ENCODE results near the gene RFX1. TPM values are rescaled to one million over a fixed set of nuclear protein-coding genes. Genes with fewer than 3 reads are reported as not detected.
"Not testable (repeated sequence)": the region's sequence is repeated elsewhere in the genome, so short reads cannot be mapped to it uniquely, and the experiment has no call there.

The RFX1 gene
- total and polyA plus RNA-seq, 2 experiments from 2014 or later: 2.2 to 2.4 TPM

DNA sequence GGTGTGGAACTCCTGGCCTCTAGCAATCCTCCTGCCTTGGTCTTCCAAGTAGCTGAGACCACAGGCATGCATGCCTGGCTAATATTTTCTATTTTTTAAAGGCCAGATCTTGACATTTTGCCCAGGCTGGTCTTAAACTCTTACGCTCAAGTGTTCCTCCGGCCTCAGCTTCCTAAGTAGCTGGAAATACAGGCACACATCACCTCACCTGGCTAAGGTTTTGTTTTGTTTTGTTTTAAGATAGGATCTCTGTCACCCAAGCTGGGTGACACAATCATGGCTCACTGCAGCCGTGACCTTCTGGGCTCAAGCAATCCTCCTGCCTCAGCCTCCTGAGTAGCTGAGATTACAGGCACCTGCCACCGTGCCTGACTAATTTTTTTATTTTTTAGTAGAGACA is 16.3 kb upstream of the RFX1 start:
- no peak overlapping the region for H3K27ac ChIP-seq
- DNase-seq (ENCODE audit: low spot score): no peak
- no peak overlapping the region for H2AFZ ChIP-seq

DNA sequence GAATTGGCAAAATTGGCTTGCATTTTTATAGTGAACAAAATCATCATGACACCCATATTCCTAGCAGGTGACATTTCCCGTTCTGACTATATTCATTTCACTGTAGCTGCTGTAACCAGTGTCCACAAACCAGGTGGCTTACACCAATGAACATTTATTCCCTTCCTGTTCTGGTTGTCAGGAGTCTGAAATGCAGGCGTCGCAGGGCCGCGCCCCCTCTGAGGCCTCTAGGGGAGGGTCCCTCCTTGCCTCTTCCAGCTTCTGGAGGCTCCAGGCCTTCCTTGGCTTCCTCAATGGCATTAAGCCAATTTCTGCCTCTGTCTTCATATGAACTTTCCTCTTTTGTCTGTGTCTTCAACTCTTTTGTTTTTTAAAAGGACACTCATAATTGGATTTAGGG is 15.4 kb upstream of the RFX1 start:
- no peaks in the 10 kb centered on the region for H3K79me2 ChIP-seq
- no peak overlapping the region for H3K27ac ChIP-seq
- TF ChIP-seq EZH2phosphoT487 (IDR thresholded peaks at IDR 0.05; ENCODE audit: low read depth, severe bottlenecking, unreplicated experiment) (no peak), EZH2 (IDR thresholded peaks at IDR 0.05; ENCODE audit: borderline replicate concordance) (no peak)
- TF ChIP-seq, protein P1, sequence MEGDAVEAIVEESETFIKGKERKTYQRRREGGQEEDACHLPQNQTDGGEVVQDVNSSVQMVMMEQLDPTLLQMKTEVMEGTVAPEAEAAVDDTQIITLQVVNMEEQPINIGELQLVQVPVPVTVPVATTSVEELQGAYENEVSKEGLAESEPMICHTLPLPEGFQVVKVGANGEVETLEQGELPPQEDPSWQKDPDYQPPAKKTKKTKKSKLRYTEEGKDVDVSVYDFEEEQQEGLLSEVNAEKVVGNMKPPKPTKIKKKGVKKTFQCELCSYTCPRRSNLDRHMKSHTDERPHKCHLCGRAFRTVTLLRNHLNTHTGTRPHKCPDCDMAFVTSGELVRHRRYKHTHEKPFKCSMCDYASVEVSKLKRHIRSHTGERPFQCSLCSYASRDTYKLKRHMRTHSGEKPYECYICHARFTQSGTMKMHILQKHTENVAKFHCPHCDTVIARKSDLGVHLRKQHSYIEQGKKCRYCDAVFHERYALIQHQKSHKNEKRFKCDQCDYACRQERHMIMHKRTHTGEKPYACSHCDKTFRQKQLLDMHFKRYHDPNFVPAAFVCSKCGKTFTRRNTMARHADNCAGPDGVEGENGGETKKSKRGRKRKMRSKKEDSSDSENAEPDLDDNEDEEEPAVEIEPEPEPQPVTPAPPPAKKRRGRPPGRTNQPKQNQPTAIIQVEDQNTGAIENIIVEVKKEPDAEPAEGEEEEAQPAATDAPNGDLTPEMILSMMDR (IDR thresholded peaks at IDR 0.05; ENCODE audit: poor library complexity): no peak
- H3K4me3 ChIP-seq: no peak overlapping the region
- DNase-seq (ENCODE audit: low spot score): no peak
- WGBS (ENCODE audit: low lambda C conversion rate, missing lambda C conversion rate): 73% methylated on average over 5 of the region's 5 CpGs
- H3K9me3 ChIP-seq (ENCODE audit: low read depth): no peaks in the 10 kb centered on the region
- no peaks in the 10 kb centered on the region for H4K20me1 ChIP-seq (ENCODE audit: insufficient read depth, poor library complexity, severe bottlenecking)
- H3K27me3 ChIP-seq: no peaks in the 10 kb centered on the region
- H2AFZ ChIP-seq: no peak overlapping the region
- H3K4me1 ChIP-seq (ENCODE audit: insufficient read depth): no peaks in the 10 kb centered on the region
- H3K4me2 ChIP-seq: no peak overlapping the region
- no peaks in the 10 kb centered on the region for H3K9me2 ChIP-seq (replicated peaks; ENCODE audit: insufficient read depth)
- H3K36me3 ChIP-seq (replicated peaks; ENCODE audit: insufficient read depth, low read depth): no peaks in the 10 kb centered on the region

More for the DNA sequence above, 16.3 kb upstream of the RFX1 start:
- Histone ChIP-seq H4K20me1 (ENCODE audit: insufficient read depth, poor library complexity, severe bottlenecking) (no peaks in the 10 kb centered on the region), H3K4me3 (no peak overlapping the region), H3K9me2 (replicated peaks; ENCODE audit: insufficient read depth) (no peaks in the 10 kb centered on the region), H3K79me2 (no peaks in the 10 kb centered on the region), H3K4me2 (no peak overlapping the region), H3K4me1 (ENCODE audit: insufficient read depth) (no peaks in the 10 kb centered on the region), H3K9me3 (ENCODE audit: low read depth) (no peaks in the 10 kb centered on the region), H3K36me3 (replicated peaks; ENCODE audit: insufficient read depth, low read depth) (no peaks in the 10 kb centered on the region), H3K27me3 (no peaks in the 10 kb centered on the region)
- 89% methylated on average over 4 of the region's 4 CpGs for WGBS (ENCODE audit: low lambda C conversion rate, missing lambda C conversion rate)
- TF ChIP-seq EZH2 (IDR thresholded peaks at IDR 0.05; ENCODE audit: borderline replicate concordance) (no peak), EZH2phosphoT487 (IDR thresholded peaks at IDR 0.05; ENCODE audit: low read depth, severe bottlenecking, unreplicated experiment) (no peak)
- TF ChIP-seq, protein P1 (IDR thresholded peaks at IDR 0.05; ENCODE audit: poor library complexity): no peak

DNA sequence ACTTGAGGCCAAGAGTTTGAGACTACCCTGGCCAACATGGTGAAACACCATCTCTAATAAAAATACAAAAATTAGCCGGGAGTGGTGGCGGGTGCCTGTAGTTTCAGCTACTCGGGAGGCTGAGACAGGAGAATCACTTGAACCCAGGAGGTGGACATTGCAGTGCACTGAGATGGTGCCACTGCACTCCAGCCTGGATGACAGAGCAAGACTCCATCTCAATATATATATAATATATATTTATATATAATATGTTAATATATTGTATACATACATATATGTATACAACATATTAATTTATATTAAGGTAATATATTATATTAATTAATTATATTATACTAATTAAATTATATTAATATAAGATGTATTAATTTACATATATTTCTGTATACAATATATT is 13.6 kb upstream of the RFX1 start:
- not testable (repeated sequence) for H3K9me3 ChIP-seq (ENCODE audit: low read depth); H3K79me2 ChIP-seq; H3K27ac ChIP-seq; H3K4me1 ChIP-seq (ENCODE audit: insufficient read depth); H4K20me1 ChIP-seq (ENCODE audit: insufficient read depth, poor library complexity, severe bottlenecking); H3K27me3 ChIP-seq; H3K4me2 ChIP-seq; DNase-seq (ENCODE audit: low spot score); H3K9me2 ChIP-seq (replicated peaks; ENCODE audit: insufficient read depth); H3K36me3 ChIP-seq (replicated peaks; ENCODE audit: insufficient read depth, low read depth); H3K4me3 ChIP-seq; H2AFZ ChIP-seq
- WGBS (ENCODE audit: low lambda C conversion rate, missing lambda C conversion rate): 69% methylated on average over 3 of the region's 3 CpGs

DNA sequence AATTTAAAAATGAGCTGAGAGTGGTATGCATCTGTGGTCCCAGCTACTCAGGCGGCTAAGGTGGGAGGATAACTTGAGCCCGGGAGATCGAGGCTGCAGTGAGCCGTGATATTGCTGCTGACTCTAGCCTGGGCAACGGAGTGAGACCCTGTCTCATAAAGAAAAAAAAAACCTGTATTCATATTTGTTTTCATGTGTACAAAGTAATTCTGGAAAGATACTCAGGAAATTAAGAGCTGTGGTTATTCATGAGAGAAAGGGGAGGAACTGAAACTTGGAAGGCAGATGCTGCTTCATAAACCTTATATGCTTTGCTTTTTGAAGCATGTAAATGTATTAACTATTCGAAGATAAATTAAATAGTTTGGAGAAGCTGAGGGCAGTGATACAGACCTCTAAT is 13.0 kb upstream of the RFX1 start:
- H4K20me1 ChIP-seq (ENCODE audit: insufficient read depth, poor library complexity, severe bottlenecking): no peaks in the 10 kb centered on the region
- H2AFZ ChIP-seq: no peak overlapping the region
- no peaks in the 10 kb centered on the region for H3K36me3 ChIP-seq (replicated peaks; ENCODE audit: insufficient read depth, low read depth)
- 87% methylated on average over 6 of the region's 6 CpGs for WGBS (ENCODE audit: low lambda C conversion rate, missing lambda C conversion rate)
- H3K79me2 ChIP-seq: no peaks in the 10 kb centered on the region
- TF ChIP-seq, protein P1 (IDR thresholded peaks at IDR 0.05; ENCODE audit: poor library complexity): no peak
- TF ChIP-seq EZH2phosphoT487 (IDR thresholded peaks at IDR 0.05; ENCODE audit: low read depth, severe bottlenecking, unreplicated experiment) (no peak), EZH2 (IDR thresholded peaks at IDR 0.05; ENCODE audit: borderline replicate concordance) (no peak)
- no peak overlapping the region for H3K4me2 ChIP-seq
- no peak overlapping the region for H3K4me3 ChIP-seq
- no peaks in the 10 kb centered on the region for H3K27me3 ChIP-seq
- no peaks in the 10 kb centered on the region for H3K4me1 ChIP-seq (ENCODE audit: insufficient read depth)
- H3K27ac ChIP-seq: no peak overlapping the region
- DNase-seq (ENCODE audit: low spot score): no peak
- H3K9me2 ChIP-seq (replicated peaks; ENCODE audit: insufficient read depth): no peaks in the 10 kb centered on the region
- no peaks in the 10 kb centered on the region for H3K9me3 ChIP-seq (ENCODE audit: low read depth)

All from hepatocyte (in vitro differentiated cells).